HG02759 (cell line): ENCODE data around the gene GAMT.
"Not testable (repeated sequence)": the region's sequence is repeated elsewhere in the genome, so short reads cannot be mapped to it uniquely, and the experiment has no call there.

Experiments used
- ATAC-seq: cut with Tn5 transposase; IDR thresholded peaks from one replicate; pipeline ENCODE4 v1.9.1; 2021; ENCODE audit warnings: mild to moderate bottlenecking, moderate library complexity; ENCODE audit not compliant: unreplicated experiment

GAMT gene

GRCh38 chr19:1420085-1420484 is 18.7 kb upstream of the GAMT start:
- not testable (repeated sequence) for ATAC-seq

GRCh38 chr19:1418951-1419738 is 17.8 kb upstream of the GAMT start:
- ATAC-seq = no peak

GRCh38 chr19:1418496-1418775 is 17.1 kb upstream of the GAMT start:
- ATAC-seq = no peak

- ATAC-seq = no peak
Measured at GRCh38 chr19:1417681-1418495, 16.5 kb upstream of the GAMT start.

- ATAC-seq = no peak
Measured at GRCh38 chr19:1417145-1417544, 15.8 kb upstream of the GAMT start.

GRCh38 chr19:1416014-1416841 is 14.9 kb upstream of the GAMT start:
- no peak for ATAC-seq

GRCh38 chr19:1412995-1413800 is 11.9 kb upstream of the GAMT start:
- no peak for ATAC-seq

GRCh38 chr19:1412323-1412923 is 11.1 kb upstream of the GAMT start:
- ATAC-seq = no peak

- ATAC-seq = no peak
Measured at GRCh38 chr19:1411255-1412191, 10.2 kb upstream of the GAMT start.

GRCh38 chr19:1410789-1411188 is 9.4 kb upstream of the GAMT start:
- ATAC-seq = no peak

GRCh38 chr19:1410136-1410786 is 8.9 kb upstream of the GAMT start:
- no peak for ATAC-seq

GRCh38 chr19:1409204-1410005 is 8.1 kb upstream of the GAMT start:
- no peak for ATAC-seq

GRCh38 chr19:1408300-1409203 is 7.2 kb upstream of the GAMT start:
- no peak for ATAC-seq

GRCh38 chr19:1407528-1408299 is 6.4 kb upstream of the GAMT start, which contains the start of gene DAZAP1:
TSS of gene DAZAP1 (plus strand) at chr19:1407586. CDS start at chr19:1407774, 188 bp downstream.
- peak; percentile 23 for ATAC-seq

GRCh38 chr19:1406774-1407527 is 5.6 kb upstream of the GAMT start:
- peak; percentile 84 for ATAC-seq
